ENCODE results near the gene TMEM87B.
"Not testable (repeated sequence)": the region's sequence is repeated elsewhere in the genome, so short reads cannot be mapped to it uniquely, and the experiment has no call there.

TMEM87B gene

GRCh38 chr2:112121682-112122254 lies 66.7 kb downstream of the TMEM87B start:
- DNase-seq (ENCODE audit: low read depth, low spot score): no peak

DNA sequence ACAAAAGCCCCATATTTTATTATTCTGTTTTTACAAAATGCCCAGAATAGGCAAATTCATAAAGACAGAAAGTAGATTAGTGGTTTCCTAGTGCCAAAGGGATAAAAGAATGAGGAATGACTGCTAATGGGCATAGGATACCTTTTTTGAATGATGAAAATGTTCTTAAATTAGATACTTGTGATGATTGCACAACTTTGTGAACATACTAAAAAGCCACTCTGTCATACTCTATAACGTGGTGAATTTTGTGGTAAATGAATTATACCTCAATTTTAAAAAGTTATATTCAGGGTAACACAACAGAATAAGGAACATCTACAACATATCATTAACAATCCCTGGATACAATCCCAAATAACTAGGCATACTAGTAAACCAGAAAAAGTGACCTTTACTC lies 74.0 kb downstream of the TMEM87B start:
- DNase-seq (ENCODE audit: low read depth, low spot score): no peak

DNA sequence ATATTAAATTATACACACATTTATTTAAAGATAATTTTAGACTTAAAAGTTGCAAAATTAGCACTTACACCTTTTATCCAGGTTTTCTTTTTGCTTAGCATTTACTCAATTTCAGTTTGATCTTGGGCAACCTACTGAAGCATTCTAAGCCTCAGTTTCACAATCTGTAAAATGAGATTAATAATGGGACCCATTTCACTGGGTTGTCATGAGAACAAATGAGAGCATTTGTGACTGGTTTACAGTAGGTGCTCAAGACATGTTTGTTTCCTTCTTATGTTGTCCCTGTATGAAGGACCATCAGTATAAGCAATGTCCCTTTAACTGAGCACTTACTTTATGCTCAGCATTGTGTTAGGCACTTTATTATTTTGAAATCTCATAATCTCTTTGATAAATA lies 78.3 kb downstream of the TMEM87B start:
- DNase-seq (ENCODE audit: low read depth, low spot score): no peak

- no peak for DNase-seq (ENCODE audit: low read depth, low spot score)
These were observed 79.1 kb downstream of the TMEM87B start for GRCh38 chr2:112134120-112134519.

DNA sequence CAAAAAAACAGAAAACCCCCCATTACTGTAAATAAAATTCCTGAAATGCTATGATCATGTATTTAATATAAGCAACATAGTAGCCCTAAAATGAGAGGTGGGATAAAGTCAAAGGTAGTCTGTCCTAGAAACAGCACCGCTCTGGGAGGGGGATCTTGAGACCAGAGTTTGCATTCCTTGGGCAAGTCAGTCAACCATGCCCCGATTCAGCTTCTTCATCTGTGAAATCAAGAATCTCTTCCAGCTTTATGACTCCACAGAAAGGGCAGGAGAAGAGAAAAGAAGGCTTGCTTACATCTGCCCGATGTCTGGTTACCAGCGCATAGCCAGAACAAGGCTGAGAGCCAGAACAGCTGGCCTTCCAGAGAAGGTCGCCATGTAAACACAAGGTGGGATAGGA lies 81.0 kb downstream of the TMEM87B start:
- DNase-seq (ENCODE audit: low read depth, low spot score): no peak

DNA sequence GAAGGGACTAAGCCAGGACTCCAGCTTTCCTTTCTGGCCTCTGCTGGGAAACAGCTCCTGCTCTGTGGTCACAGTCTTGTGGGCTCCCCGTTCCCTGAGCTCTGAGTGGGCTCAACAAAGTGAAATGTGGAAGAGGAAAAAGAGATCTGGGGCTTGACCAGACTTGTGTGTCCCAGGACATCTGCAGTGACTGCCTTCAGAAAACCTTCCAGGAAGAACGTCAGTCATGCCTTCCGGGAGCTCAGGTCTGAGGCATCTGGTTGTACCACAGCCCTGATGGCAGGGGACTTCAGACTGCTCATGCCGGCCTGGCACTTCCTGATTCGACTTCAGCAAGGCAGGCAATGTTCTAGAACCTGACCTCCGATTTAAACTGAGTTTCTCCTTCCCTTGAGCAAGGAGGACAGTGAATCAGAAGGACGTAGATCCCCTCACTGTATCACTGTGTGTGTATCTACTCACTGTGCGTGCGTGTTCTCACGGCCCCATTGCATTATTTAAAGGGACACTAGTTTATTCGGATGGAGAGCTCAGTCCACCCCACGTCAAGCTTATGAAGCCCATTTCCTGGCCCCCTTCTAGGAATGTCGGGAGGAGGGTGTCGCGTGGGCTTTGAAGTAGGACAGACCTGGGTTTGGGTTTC lies 82.6 kb downstream of the TMEM87B start:
- no peak for DNase-seq (ENCODE audit: low read depth, low spot score)

DNA sequence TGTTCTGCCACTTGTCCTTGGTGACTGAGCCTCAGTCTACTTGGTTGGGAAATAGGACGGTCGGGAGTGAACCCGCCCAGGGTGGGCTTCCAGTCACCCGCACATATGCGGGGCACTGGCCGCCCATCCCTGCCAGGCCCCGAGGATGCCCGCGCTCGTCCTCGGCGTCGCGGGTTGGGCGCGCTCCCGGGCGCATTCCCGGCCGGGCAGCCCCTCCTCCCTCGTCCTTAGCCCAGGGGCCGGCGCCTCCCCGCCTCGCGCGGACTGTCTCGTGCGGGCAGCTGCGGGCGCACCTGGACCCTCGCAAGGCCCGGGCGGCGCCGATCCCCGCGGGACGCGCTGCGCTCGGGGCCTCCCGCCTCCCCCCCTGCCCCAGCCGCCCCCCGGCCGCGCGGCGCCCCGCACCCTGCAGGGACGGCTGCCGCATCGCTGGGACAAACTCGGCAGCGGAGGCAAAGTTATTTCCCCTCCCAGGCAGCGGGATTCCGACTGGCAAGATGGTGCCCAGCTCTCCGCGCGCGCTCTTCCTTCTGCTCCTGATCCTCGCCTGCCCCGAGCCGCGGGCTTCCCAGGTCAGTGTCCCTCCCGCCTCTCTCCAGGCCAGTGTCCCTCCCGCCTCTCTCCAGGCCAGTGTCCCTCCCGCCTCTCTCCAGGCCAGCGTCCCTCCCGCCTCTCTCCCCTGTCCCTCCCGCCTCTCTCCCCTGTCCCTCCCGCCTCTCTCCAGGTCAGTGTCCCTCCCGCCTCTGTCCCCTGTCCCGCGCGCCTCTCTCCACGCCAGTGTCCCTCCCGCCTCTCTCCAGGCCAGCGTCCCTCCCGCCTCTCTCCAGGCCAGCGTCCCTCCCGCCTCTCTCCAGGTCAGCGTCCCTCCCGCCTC lies 83.3 kb downstream of the TMEM87B start, which contains the start of gene FBLN7:
TSS of gene FBLN7 (plus strand) at position 227 of the 874 bp plus-strand sequence. CDS start at position 498, 271 bp downstream.
- DNase-seq (ENCODE audit: low read depth, low spot score): no peak

DNA sequence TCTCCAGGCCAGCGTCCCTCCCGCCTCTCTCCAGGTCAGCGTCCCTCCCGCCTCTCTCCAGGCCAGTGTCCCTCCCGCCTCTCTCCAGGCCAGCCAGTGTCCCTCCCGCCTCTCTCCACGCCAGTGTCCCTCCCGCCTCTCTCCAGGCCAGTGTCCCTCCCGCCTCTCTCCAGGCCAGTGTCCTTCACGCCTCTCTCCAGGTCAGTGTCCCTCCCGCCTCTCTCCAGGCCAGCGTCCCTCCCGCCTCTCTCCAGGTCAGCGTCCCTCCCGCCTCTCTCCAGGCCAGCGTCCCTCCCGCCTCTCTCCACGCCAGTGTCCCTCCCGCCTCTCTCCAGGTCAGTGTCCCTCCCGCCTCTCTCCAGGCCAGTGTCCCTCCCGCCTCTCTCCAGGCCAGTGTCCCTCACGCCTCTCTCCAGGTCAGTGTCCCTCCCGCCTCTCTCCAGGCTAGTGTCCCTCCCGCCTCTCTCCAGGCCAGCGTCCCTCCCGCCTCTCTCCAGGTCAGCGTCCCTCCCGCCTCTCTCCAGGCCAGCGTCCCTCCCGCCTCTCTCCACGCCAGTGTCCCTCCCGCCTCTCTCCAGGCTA lies 84.1 kb downstream of the TMEM87B start:
- not testable (repeated sequence) for DNase-seq (ENCODE audit: low read depth, low spot score)

DNA sequence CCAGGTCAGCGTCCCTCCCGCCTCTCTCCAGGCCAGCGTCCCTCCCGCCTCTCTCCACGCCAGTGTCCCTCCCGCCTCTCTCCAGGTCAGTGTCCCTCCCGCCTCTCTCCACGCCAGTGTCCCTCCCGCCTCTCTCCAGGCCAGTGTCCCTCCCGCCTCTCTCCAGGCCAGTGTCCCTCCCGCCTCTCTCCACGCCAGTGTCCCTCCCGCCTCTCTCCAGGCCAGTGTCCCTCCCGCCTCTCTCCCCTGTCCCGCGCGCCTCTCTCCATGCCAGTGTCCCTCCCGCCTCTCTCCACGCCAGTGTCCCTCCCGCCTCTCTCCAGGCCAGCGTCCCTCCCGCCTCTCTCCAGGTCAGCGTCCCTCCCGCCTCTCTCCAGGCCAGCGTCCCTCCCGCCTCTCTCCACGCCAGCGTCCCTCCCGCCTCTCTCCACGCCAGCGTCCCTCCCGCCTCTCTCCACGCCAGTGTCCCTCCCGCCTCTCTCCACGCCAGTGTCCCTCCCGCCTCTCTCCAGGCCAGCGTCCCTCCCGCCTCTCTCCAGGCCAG lies 84.7 kb downstream of the TMEM87B start:
- not testable (repeated sequence) for DNase-seq (ENCODE audit: low read depth, low spot score)

DNA sequence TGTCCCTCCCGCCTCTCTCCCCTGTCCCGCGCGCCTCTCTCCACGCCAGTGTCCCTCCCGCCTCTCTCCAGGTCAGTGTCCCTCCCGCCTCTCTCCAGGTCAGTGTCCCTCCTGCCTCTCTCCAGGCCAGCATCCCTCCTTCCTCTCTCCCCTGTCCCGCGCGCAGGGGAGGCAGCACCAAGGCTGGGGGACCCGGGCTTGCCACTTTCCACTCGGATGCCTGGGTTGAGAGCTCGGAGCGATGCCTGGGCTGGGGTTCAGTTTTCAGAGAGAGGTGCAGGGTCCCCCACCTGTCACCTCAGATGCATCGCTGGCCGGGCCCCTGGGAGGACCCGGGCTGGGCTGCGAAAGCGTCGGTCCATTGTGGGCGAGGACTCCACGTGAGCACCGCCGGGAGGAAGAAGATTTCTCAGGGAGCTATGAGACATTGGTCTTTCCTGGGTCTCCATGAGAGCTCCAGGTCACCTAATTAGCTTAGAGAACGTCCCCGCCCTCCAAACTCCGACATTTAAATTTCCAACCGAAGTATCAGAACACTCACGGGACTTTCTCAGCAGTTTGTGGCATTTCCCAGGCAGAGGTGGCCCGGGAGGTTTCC lies 85.2 kb downstream of the TMEM87B start:
- no peak for DNase-seq (ENCODE audit: low read depth, low spot score)

DNA sequence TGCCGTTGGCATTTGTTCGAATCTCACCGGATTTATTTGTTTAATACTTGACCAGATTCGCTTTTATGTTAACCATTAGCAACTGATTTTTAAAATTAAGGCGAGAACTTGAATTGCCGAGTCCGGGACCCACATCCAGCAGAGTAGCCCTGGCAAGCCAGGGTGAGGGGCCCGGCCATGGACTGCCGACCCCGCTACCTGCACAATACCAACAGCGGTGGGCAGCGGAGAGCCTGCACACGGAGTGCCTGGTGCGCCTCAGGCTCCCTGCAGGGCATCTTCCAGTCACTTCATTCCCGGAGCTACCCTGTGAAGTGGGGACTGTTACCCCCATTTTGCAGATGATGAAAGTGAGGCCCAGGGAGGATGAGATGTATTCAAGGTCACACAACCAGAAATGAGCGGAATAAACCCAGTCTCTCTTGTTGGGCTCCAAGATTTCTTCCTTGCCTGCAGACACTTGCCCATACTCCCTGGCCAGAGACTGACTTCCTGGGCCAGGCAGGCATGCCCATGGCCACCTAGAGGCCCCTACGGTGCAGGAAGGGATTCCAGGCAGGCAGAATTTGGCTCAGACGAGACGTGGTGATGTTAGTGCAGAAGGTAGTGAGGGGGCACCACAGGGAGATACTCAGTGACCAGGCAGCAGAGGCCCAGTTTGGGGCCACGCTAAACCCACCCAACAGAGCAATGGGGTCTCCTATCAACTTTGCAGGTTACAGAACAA lies 86.0 kb downstream of the TMEM87B start:
- DNase-seq (ENCODE audit: low read depth, low spot score): no peak

- no peak for DNase-seq (ENCODE audit: low read depth, low spot score)
These were observed 86.5 kb downstream of the TMEM87B start for GRCh38 chr2:112141626-112142007.

DNA sequence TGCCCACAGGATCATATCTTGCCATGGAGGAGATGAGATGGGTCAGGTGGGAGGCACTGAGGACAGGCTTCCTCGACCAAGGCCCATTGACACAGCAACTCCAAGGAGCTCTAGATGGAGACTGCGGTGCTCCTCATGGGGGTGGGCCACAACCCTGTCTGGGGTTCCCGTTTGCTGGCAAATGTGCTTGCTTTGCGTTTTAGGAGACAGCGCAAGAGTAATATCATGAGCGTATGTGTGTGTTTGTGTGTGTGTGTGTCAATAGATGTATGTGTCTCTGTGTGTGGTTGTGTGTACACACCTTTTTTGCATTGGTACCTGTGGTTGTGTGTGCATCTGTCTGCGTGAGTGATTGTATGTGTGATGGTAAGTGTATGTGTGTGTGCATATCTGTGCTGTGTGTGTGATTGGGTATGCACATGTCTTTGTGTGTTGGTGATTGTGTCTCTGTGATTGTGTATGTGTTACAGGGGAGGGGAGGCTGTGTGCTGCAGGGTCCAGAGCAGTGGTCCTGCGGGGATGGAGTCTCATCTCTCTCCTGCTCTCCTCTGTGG lies 87.5 kb downstream of the TMEM87B start:
- DNase-seq (ENCODE audit: low read depth, low spot score): no peak

DNA sequence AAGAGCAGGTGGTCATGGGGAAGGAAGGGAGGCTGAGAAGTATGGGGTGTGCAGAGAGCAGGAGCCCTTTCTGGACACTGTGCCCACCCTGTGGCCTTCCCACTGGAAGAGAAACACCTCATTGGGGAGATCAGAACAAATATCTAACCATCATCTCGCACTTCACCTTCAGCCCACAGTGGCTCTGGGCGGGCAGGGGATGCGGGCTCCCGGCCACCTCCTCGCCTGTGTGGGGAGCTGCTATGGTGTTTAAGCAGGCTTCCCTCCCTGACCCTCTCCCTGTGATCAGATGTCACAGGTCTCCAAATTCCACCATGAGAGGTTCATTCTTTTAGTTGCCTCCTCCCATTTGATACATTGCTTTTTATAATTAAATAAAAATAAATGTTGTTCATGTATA lies 88.1 kb downstream of the TMEM87B start:
- DNase-seq (ENCODE audit: low read depth, low spot score): no peak

- DNase-seq (ENCODE audit: low read depth, low spot score): no peak
These were observed 89.9 kb downstream of the TMEM87B start for GRCh38 chr2:112144966-112145365.

- DNase-seq (ENCODE audit: low read depth, low spot score): no peak
These were observed 92.5 kb downstream of the TMEM87B start for GRCh38 chr2:112147382-112148168.

GRCh38 chr2:112148477-112148876 lies 93.4 kb downstream of the TMEM87B start:
- DNase-seq (ENCODE audit: low read depth, low spot score): no peak

DNA sequence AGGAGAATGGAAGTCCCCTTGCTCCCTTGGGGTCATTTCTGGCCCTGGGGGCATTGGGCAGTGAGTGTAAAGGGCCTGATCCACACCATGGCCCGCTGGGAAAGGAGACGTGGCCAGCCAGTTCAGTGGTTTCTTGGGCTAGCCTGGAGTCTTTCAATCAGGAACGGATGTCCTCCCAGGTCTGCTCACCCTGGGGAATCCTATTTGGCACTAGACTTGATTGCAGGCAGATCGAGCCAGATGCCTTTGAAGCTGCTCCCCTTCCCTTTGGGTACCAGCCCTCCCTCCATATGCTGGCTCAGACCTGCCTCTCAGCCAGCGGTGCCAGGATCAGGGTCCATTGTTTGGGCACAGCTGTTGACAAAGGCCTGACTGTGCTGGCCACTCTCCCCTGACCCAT lies 94.1 kb downstream of the TMEM87B start:
- no peak for DNase-seq (ENCODE audit: low read depth, low spot score)

DNA sequence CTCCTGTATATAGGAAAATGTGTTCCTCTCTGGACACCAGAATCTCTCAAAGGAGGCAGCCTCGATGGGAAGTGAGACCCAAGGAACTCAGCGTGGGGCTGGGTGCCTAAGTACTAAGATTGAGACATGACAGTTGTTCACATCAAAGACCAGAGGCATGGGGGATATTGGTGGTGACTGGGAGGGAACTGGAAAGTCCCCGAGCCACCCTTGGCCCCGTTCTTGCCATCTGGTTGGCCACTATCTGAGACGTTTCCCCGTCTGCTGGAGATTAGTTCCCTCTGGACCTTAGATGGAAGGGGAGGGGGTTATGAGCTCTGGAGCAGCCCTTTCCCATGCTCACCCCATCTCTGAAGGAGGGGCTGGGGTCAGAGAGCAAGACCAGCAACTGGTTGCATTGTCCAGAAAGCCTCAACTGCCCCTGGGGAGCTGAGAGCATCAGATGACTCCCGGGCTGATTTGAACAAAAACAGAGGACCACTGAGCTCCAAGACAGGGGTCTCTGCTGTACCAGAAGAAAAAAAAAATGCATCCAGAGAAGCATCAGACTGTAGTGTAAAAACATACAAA lies 94.9 kb downstream of the TMEM87B start:
- no peak for DNase-seq (ENCODE audit: low read depth, low spot score)
